Esophagus squamous epithelium (tissue), 5 donors: ENCODE results near the gene NEK9. TPM values are rescaled to one million over a fixed set of nuclear protein-coding genes. Genes with fewer than 3 reads are reported as not detected.

ENCODE experiments used
- DNase-seq: peaks from one replicate; lab custom pipeline; 2025; lab: John Stamatoyannopoulos, UW
- H3K27ac ChIP-seq, 4 donors: fragments of 200-600 bp; sonication (generic); one replicate each; pipeline ENCODE4 v1.5.1; 2016 to 2019; ENCODE audit warnings: mild to moderate bottlenecking in 1 of 4
- H3K27me3 ChIP-seq, 4 donors: fragments of 200-600 bp; sonication (generic); 1 replicate in 3 of 4; 2 replicates in 1 of 4; pipeline versions ENCODE4 v1.5.1 to v1.6.0; 2017 to 2021; ENCODE audit warnings: antibody characterized with exemption in 1 of 4
- H3K36me3 ChIP-seq, 3 donors: fragments of 200-600 bp; sonication (generic); one replicate each; pipeline ENCODE4 v1.5.1; 2016 to 2019
- H3K4me1 ChIP-seq, 3 donors: fragments of 200-600 bp; sonication (generic); one replicate each; pipeline ENCODE4 v1.5.1; 2017 to 2019
- H3K4me3 ChIP-seq, 4 donors: fragments of 200-600 bp; sonication (generic); 1 replicate in 3 of 4; 2 replicates in 1 of 4; pipeline ENCODE4 v1.5.1; 2016 to 2019; ENCODE audit warnings: mild to moderate bottlenecking in 2 of 4, moderate library complexity in 1 of 4
- H3K9me3 ChIP-seq, 3 donors: fragments of 200-600 bp; sonication (generic); one replicate each; pipeline ENCODE4 v1.5.1; 2016 to 2019
- CTCF ChIP-seq, 6 experiments: fragments of 450-650 bp in 4 of 6; fragments of 200-600 bp in 2 of 6; sonication (generic) in 2 of 6; IDR thresholded peaks; one replicate each; pipeline ENCODE4 v1.5.1; 2016 to 2019; ENCODE audit warnings: antibody characterized with exemption in 6 of 6, mild to moderate bottlenecking in 4 of 6, moderate library complexity in 4 of 6
- POLR2A ChIP-seq, 4 donors: fragments of 450-650 bp; IDR thresholded peaks; one replicate each; pipeline ENCODE4 v1.6.1; 2017; ENCODE audit warnings: antibody characterized with exemption in 4 of 4, mild to moderate bottlenecking in 4 of 4, moderate library complexity in 3 of 4
- WGBS, 2 donors: methylation state at CpG; one replicate each; pipeline ENCODE4 v1.1.5; 2018; 5-methylcytosine and 5-hydroxymethylcytosine counted together
- intact Hi-C: fragments of 100-400 bp; cut with DNase I; formaldehyde crosslinking; loops from one replicate; pipeline ENCODE4 v1.15.0; 2022
- total RNA-seq, 4 donors: library from RNA; depleted of rRNA; stranded (reverse); fragments of >200 nt; gene quantifications; one replicate each; pipeline ENCODE4 v1.1.0, GENCODE V29; 2016
- donor health status: DM: yes; HTN: yes; CAD: no.

Gene NEK9
- total RNA-seq, 4 donors from 2014 or later, result 16.6 to 37.2 (median 17.8) TPM

- WGBS, 2 donors, result 52 to 54% methylated on average over 5 to 6 of the region's 8 CpGs
- TF ChIP-seq POLR2A (IDR thresholded peaks at IDR 0.05) (no peak), CTCF (IDR thresholded peaks at IDR 0.05) (no peak)
- H3K27ac ChIP-seq, result peak overlapping the region in 3 of 4 donors; percentile 8 to 53 (median 45)
- no peak for DNase-seq
- H3K36me3 ChIP-seq, result peaks cover 0 to 27% (median 0%) of the 10 kb centered on the region in 3 donors
- H3K4me1 ChIP-seq, result peaks cover 0 to 68% (median 15%) of the 10 kb centered on the region in 3 donors
- no peaks in the 10 kb centered on the region for H3K27me3 ChIP-seq
- H3K9me3 ChIP-seq, result no peaks in the 10 kb centered on the region
- intact Hi-C loops, result no loop called here
- peak overlapping the region in 1 of 4 donors; percentile 22 for H3K4me3 ChIP-seq
Measured at GRCh38 chr14:75044752-75045151, 82.1 kb downstream of the NEK9 start.

GRCh38 chr14:75044322-75044721 lies 82.5 kb downstream of the NEK9 start:
- Histone ChIP-seq H3K9me3 (no peaks in the 10 kb centered on the region), H3K27me3 (no peaks in the 10 kb centered on the region), H3K4me3 (peak overlapping the region in 1 of 4 donors; percentile 22), H3K27ac (peak overlapping the region in 3 of 4 donors; percentile 7 to 53 (median 45)), H3K36me3 (peaks cover 0 to 30% (median 0%) of the 10 kb centered on the region in 3 donors), H3K4me1 (peaks cover 0 to 63% (median 12%) of the 10 kb centered on the region in 3 donors)
- DNase-seq, result no peak
- TF ChIP-seq POLR2A (IDR thresholded peaks at IDR 0.05), result no peak
- TF ChIP-seq CTCF (IDR thresholded peaks at IDR 0.05), result no peak
- intact Hi-C loops, result no loop called here
- 10 to 31% methylated on average over 2 of the region's 2 CpGs for WGBS, 2 donors

- WGBS, 2 donors, result 64 to 69% methylated on average over 6 of the region's 6 CpGs
- no peaks in the 10 kb centered on the region for H3K9me3 ChIP-seq
- no peak for DNase-seq
- TF ChIP-seq POLR2A (IDR thresholded peaks at IDR 0.05) (no peak), CTCF (IDR thresholded peaks at IDR 0.05) (no peak)
- H3K4me1 ChIP-seq, result peaks cover 0 to 47% (median 5%) of the 10 kb centered on the region in 3 donors
- intact Hi-C loops, result no loop called here
- H3K4me3 ChIP-seq, result no peak overlapping the region
- H3K36me3 ChIP-seq, result peaks cover 5 to 53% (median 10%) of the 10 kb centered on the region in 3 donors
- H3K27ac ChIP-seq, result peak overlapping the region in 2 of 4 donors; percentile 7 to 31
- H3K27me3 ChIP-seq, result no peaks in the 10 kb centered on the region
Measured at GRCh38 chr14:75042035-75042434, 84.8 kb downstream of the NEK9 start.

- intact Hi-C loops, result no loop called here
- H3K27ac ChIP-seq, result peak overlapping the region in 2 of 4 donors; percentile 7 to 31
- WGBS, 2 donors, result 90% methylated on average over 4 of the region's 4 CpGs
- H3K4me3 ChIP-seq, result no peak overlapping the region
- peaks cover 5 to 57% (median 10%) of the 10 kb centered on the region in 3 donors for H3K36me3 ChIP-seq
- TF ChIP-seq POLR2A (IDR thresholded peaks at IDR 0.05) (no peak), CTCF (IDR thresholded peaks at IDR 0.05) (no peak)
- H3K9me3 ChIP-seq, result no peaks in the 10 kb centered on the region
- H3K27me3 ChIP-seq, result no peaks in the 10 kb centered on the region
- peaks cover 0 to 43% (median 5%) of the 10 kb centered on the region in 3 donors for H3K4me1 ChIP-seq
- DNase-seq, result no peak
Measured at GRCh38 chr14:75041613-75042012, 85.2 kb downstream of the NEK9 start.

- Histone ChIP-seq H3K4me1 (peaks cover 0 to 39% (median 5%) of the 10 kb centered on the region in 3 donors), H3K27ac (peak overlapping the region in 1 of 4 donors; percentile 38), H3K27me3 (no peaks in the 10 kb centered on the region), H3K36me3 (peaks cover 5 to 64% (median 10%) of the 10 kb centered on the region in 3 donors), H3K4me3 (no peak overlapping the region), H3K9me3 (no peaks in the 10 kb centered on the region)
- intact Hi-C loops, result no loop called here
- no peak for DNase-seq
- 95% methylated on average over 2 of the region's 2 CpGs; no CpG with 5 or more reads in 1 of the 2 donors for WGBS, 2 donors
- TF ChIP-seq CTCF (IDR thresholded peaks at IDR 0.05) (no peak), POLR2A (IDR thresholded peaks at IDR 0.05) (no peak)
Measured at GRCh38 chr14:75040959-75041358, 85.9 kb downstream of the NEK9 start.
